Gastrocnemius medialis (tissue), 4 donors: Measurements from ENCODE around the gene GNG7. TPM values are rescaled to one million over a fixed set of nuclear protein-coding genes. Genes with fewer than 3 reads are reported as not detected.

ENCODE experiments used
- ATAC-seq, 2 donors: fragments of 150-250 bp; one replicate each; pipeline ENCODE4 v1.9.1; 2016
- DNase-seq, 2 donors: peaks; one replicate each; pipeline ENCODE4 v3.0.0-alpha.2; 2019
- H3K27ac ChIP-seq, 4 donors: fragments of 200-600 bp; sonication (generic); 1 replicate in 1 of 4; 2 replicates in 3 of 4; pipeline ENCODE4 v1.5.1; 2016 to 2018; ENCODE audit warnings: mild to moderate bottlenecking in 2 of 4, moderate library complexity in 1 of 4
- H3K27me3 ChIP-seq, 3 donors: fragments of 200-600 bp; sonication (generic) in 2 of 3; 1 replicate in 1 of 3; 2 replicates in 2 of 3; pipeline versions ENCODE4 v1.5.1 to v1.6.0; 2016 to 2019; ENCODE audit warnings: mild to moderate bottlenecking in 1 of 3, moderate library complexity in 1 of 3
- H3K36me3 ChIP-seq, 2 donors: fragments of 200-600 bp; sonication (generic) in 1 of 2; one replicate each; pipeline ENCODE4 v1.5.1; 2017 to 2018
- H3K4me1 ChIP-seq, 2 donors: fragments of 200-600 bp; sonication (generic) in 1 of 2; one replicate each; pipeline ENCODE4 v1.5.1; 2016 to 2017; ENCODE audit warnings: mild to moderate bottlenecking in 2 of 2
- H3K4me3 ChIP-seq, 4 donors: fragments of 200-600 bp; sonication (generic) in 3 of 4; 1 replicate in 1 of 4; 2 replicates in 3 of 4; pipeline ENCODE4 v1.5.1; 2016 to 2019; ENCODE audit warnings: mild to moderate bottlenecking in 2 of 4
- H3K9me3 ChIP-seq, 3 donors: fragments of 200-600 bp; sonication (generic) in 2 of 3; 1 replicate in 1 of 3; 2 replicates in 2 of 3; pipeline ENCODE4 v1.5.1; 2016 to 2019
- CTCF ChIP-seq, 5 experiments: fragments of 450-650 bp in 3 of 5; fragments of 200-600 bp in 2 of 5; sonication (generic) in 2 of 5; IDR thresholded peaks in 4 of 5; conservative IDR thresholded peaks in 1 of 5; 1 replicate in 4 of 5; 2 replicates in 1 of 5; pipeline ENCODE4 v1.5.1; 2016 to 2019; ENCODE audit warnings: antibody characterized with exemption in 5 of 5, mild to moderate bottlenecking in 3 of 5, moderate library complexity in 3 of 5
- POLR2A ChIP-seq, 2 donors: fragments of 450-650 bp; IDR thresholded peaks; one replicate each; pipeline ENCODE4 v1.6.1; 2017; ENCODE audit warnings: antibody characterized with exemption in 2 of 2, mild to moderate bottlenecking in 2 of 2, moderate library complexity in 2 of 2
- in situ Hi-C, 4 donors: fragments of 200-750 bp; cut with MboI; loops; one replicate each; pipeline versions ENCODE4 v1.15.0 to v1.8.0; 2017; ENCODE audit warnings: low sequenced_read_pairs in 4 of 4
- intact Hi-C: fragments of 100-400 bp; cut with DNase I; formaldehyde crosslinking; loops from one replicate; pipeline ENCODE4 v1.15.1; 2023; ENCODE audit warnings: low total_unique reads
- total RNA-seq, 4 donors: library from RNA; depleted of rRNA; stranded (reverse); fragments of >200 nt; gene quantifications; one replicate each; pipeline versions ENCODE4 v1.1.0 to v1.2.3, GENCODE V29; 2016

Gene GNG7
- total RNA-seq, 4 donors from 2014 or later = 0.46 to 1.1 (median 0.62) TPM

- H3K9me3 ChIP-seq = no peaks in the 10 kb centered on the region
- peaks cover 0 to 4% (median 0%) of the 10 kb centered on the region in 3 donors for H3K27me3 ChIP-seq
- in situ Hi-C loops (no loop called here), intact Hi-C loops (no loop called here)
- ATAC-seq (no peak), DNase-seq (no peak)
- no peak overlapping the region for H3K27ac ChIP-seq
- TF ChIP-seq CTCF (IDR thresholded peaks at IDR 0.05 in 4 of 5, conservative IDR thresholded peaks at IDR 0.05 in 1 of 5) (no peak), POLR2A (IDR thresholded peaks at IDR 0.05) (no peak)
- no peaks in the 10 kb centered on the region for H3K4me1 ChIP-seq
- H3K4me3 ChIP-seq = no peak overlapping the region
- H3K36me3 ChIP-seq = no peaks in the 10 kb centered on the region
Observed at GRCh38 chr19:2641332-2641698, 61.2 kb downstream of the GNG7 start.

- in situ Hi-C loops (no loop called here), intact Hi-C loops (no loop called here)
- TF ChIP-seq POLR2A (IDR thresholded peaks at IDR 0.05) (no peak), CTCF (IDR thresholded peaks at IDR 0.05 in 4 of 5, conservative IDR thresholded peaks at IDR 0.05 in 1 of 5) (no peak)
- DNase-seq (no peak), ATAC-seq (no peak)
- Histone ChIP-seq H3K9me3 (no peaks in the 10 kb centered on the region), H3K4me3 (no peak overlapping the region), H3K27me3 (peaks cover 0 to 4% (median 0%) of the 10 kb centered on the region in 3 donors), H3K36me3 (no peaks in the 10 kb centered on the region), H3K4me1 (no peaks in the 10 kb centered on the region), H3K27ac (no peak overlapping the region)
Observed at GRCh38 chr19:2640563-2641331, 61.7 kb downstream of the GNG7 start.

- no peak for ATAC-seq
- Histone ChIP-seq H3K4me1 (no peaks in the 10 kb centered on the region), H3K27ac (no peak overlapping the region), H3K9me3 (no peaks in the 10 kb centered on the region), H3K4me3 (no peak overlapping the region), H3K27me3 (peaks cover 0 to 4% (median 0%) of the 10 kb centered on the region in 3 donors), H3K36me3 (no peaks in the 10 kb centered on the region)
- intact Hi-C loops = no loop called here
- in situ Hi-C loops = no loop called here
- DNase-seq = no peak
- TF ChIP-seq POLR2A (IDR thresholded peaks at IDR 0.05) = no peak
- TF ChIP-seq CTCF (IDR thresholded peaks at IDR 0.05 in 4 of 5, conservative IDR thresholded peaks at IDR 0.05 in 1 of 5) = no peak
Observed at GRCh38 chr19:2639999-2640398, 62.5 kb downstream of the GNG7 start.

- DNase-seq (no peak), ATAC-seq (no peak)
- peaks cover 0 to 4% (median 0%) of the 10 kb centered on the region in 3 donors for H3K27me3 ChIP-seq
- H3K4me1 ChIP-seq = no peaks in the 10 kb centered on the region
- no peak overlapping the region for H3K4me3 ChIP-seq
- no peaks in the 10 kb centered on the region for H3K9me3 ChIP-seq
- in situ Hi-C loops (no loop called here), intact Hi-C loops (no loop called here)
- no peaks in the 10 kb centered on the region for H3K36me3 ChIP-seq
- H3K27ac ChIP-seq = no peak overlapping the region
- TF ChIP-seq POLR2A (IDR thresholded peaks at IDR 0.05) (no peak), CTCF (IDR thresholded peaks at IDR 0.05 in 4 of 5, conservative IDR thresholded peaks at IDR 0.05 in 1 of 5) (no peak)
Observed at GRCh38 chr19:2638417-2638940, 64.0 kb downstream of the GNG7 start.
